ENCODE data around the gene PCCA. TPM values are rescaled to one million over a fixed set of nuclear protein-coding genes. Genes with fewer than 3 reads are reported as not detected.
"Not testable (repeated sequence)": the region's sequence is repeated elsewhere in the genome, so short reads cannot be mapped to it uniquely, and the experiment has no call there.

PCCA gene
- total and polyA plus RNA-seq, 4 donors = 8.3 to 71.8 (median 22.8) TPM

DNA sequence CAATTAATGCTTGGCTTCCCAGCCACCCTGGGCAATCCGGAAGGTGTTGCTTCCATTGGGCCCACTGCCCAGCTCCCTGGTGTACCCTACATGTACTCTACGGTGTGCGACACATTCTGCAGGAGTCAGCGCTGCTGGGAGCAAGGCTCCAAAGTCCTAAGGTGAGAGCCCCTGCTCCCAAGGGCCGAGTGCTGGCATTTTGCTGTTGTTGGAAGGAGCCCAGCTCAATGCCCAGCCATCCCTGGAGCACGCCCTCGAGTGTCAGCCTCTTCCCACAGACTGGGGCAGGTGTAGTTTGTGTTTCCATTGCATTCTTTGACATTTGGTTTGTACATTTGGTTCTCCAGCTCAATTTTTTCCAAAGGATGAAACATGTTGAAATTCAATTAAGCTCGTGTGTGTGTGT is 435.1 kb downstream of the PCCA start:
- ATAC-seq (ENCODE audit: insufficient read depth, low FRiP score) = no peak
- Histone ChIP-seq H3K4me1 (ENCODE audit: control insufficient read depth in 5 of 5, insufficient read depth in 5 of 5, low read length in 5 of 5) (peaks cover 0 to 10% (median 0%) of the 10 kb centered on the region in 5 donors), H3K4me3 (no peak overlapping the region), H3K27me3 (ENCODE audit: control insufficient read depth in 3 of 3, insufficient read depth in 3 of 3, low read length in 2 of 3) (no peaks in the 10 kb centered on the region), H3K9me3 (ENCODE audit: control insufficient read depth in 4 of 4, insufficient read depth in 3 of 4, low read length in 3 of 4) (no peaks in the 10 kb centered on the region), H3K27ac (ENCODE audit: low read depth in 1 of 2, low read length in 1 of 2) (no peak overlapping the region), H3K9ac (ENCODE audit: insufficient read depth in 1 of 2, low read length in 2 of 2) (no peak overlapping the region), H3K36me3 (ENCODE audit: control insufficient read depth in 4 of 4, insufficient read depth in 4 of 4, low read length in 4 of 4) (peaks cover 0 to 12% (median 6%) of the 10 kb centered on the region in 4 donors)
- no peak for DNase-seq
- TF ChIP-seq, protein P1, sequence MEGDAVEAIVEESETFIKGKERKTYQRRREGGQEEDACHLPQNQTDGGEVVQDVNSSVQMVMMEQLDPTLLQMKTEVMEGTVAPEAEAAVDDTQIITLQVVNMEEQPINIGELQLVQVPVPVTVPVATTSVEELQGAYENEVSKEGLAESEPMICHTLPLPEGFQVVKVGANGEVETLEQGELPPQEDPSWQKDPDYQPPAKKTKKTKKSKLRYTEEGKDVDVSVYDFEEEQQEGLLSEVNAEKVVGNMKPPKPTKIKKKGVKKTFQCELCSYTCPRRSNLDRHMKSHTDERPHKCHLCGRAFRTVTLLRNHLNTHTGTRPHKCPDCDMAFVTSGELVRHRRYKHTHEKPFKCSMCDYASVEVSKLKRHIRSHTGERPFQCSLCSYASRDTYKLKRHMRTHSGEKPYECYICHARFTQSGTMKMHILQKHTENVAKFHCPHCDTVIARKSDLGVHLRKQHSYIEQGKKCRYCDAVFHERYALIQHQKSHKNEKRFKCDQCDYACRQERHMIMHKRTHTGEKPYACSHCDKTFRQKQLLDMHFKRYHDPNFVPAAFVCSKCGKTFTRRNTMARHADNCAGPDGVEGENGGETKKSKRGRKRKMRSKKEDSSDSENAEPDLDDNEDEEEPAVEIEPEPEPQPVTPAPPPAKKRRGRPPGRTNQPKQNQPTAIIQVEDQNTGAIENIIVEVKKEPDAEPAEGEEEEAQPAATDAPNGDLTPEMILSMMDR (IDR thresholded peaks at IDR 0.05; ENCODE audit: control extremely low read depth, extremely low read depth) = no peak
- WGBS, 2 donors = 89 to 93% methylated on average over 8 of the region's 8 CpGs

DNA sequence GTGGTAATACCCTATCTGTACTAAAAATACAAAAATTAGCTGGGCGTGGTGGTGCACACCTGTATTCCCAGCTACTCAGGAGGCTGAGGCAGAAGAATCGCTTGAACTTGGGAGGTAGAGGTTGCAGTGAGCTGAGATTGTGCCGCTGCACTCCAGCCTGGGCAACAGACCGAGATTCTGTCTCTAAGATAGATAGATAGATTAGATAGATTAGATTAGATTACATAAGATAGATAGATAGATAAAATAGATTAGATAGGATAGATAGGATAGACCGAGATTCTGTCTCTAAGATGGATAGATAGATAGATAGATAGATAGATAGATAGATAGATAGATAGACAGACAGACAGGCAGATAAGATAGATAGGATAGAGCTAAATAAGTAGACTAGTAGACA is 435.8 kb downstream of the PCCA start:
- H3K9me3 ChIP-seq (ENCODE audit: control insufficient read depth in 4 of 4, insufficient read depth in 3 of 4, low read length in 3 of 4); H3K4me3 ChIP-seq; DNase-seq; H3K9ac ChIP-seq (ENCODE audit: insufficient read depth in 1 of 2, low read length in 2 of 2); ATAC-seq (ENCODE audit: insufficient read depth, low FRiP score); H3K27me3 ChIP-seq (ENCODE audit: control insufficient read depth in 3 of 3, insufficient read depth in 3 of 3, low read length in 2 of 3); H3K27ac ChIP-seq (ENCODE audit: low read depth in 1 of 2, low read length in 1 of 2); H3K4me1 ChIP-seq (ENCODE audit: control insufficient read depth in 5 of 5, insufficient read depth in 5 of 5, low read length in 5 of 5): not testable (repeated sequence)
- peaks cover 0 to 15% (median 8%) of the 10 kb centered on the region in 4 donors for H3K36me3 ChIP-seq (ENCODE audit: control insufficient read depth in 4 of 4, insufficient read depth in 4 of 4, low read length in 4 of 4)
- WGBS, 2 donors = 95 to 96% methylated on average over 5 of the region's 5 CpGs

DNA sequence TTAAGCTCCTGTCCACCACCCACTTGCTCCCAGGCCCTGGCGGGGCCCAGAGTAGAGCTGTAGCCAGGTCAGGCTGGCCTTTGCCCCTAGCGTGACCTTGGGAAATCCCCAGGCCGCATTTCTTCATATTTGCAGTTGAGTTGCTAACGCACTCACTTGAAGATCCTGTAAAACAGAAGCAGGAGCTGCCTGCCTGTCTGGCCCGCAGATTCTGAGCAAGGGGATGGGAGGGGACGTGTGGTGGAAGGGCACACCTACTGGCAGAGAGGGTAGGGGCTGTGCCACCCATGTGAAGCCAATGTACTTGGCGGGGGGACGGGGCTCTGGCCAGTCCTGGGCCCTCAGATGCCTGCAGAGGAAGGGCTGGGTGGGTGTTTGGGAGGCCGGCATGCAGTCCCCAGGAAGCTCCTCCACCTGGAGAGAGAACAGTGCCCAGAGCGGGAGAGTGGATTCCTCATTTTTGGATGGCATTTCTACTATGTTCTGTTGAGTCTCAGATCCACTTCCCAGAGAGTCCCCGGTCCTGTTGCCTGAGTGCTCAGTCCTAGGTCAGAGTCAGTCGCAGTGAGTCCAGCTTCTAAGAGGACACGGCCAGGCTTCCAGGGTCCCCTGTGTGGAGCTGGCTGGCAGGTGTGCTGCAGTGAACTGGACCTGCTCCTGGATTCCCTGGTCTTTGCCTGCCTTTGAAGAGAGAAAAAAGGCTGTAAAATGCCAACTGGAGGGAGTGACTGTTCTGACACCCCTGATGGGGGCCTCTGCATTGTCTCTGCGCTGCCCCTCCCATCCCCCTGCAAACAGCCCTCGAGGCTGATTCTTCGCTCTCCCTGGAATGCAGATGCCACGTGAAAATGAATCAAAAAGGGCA is 436.8 kb downstream of the PCCA start:
- Histone ChIP-seq H3K4me3 (no peak overlapping the region), H3K9ac (ENCODE audit: insufficient read depth in 1 of 2, low read length in 2 of 2) (no peak overlapping the region), H3K36me3 (ENCODE audit: control insufficient read depth in 4 of 4, insufficient read depth in 4 of 4, low read length in 4 of 4) (peaks cover 3 to 17% (median 8%) of the 10 kb centered on the region in 4 donors), H3K9me3 (ENCODE audit: control insufficient read depth in 4 of 4, insufficient read depth in 3 of 4, low read length in 3 of 4) (no peaks in the 10 kb centered on the region), H3K4me1 (ENCODE audit: control insufficient read depth in 5 of 5, insufficient read depth in 5 of 5, low read length in 5 of 5) (peaks cover 0 to 12% (median 0%) of the 10 kb centered on the region in 5 donors), H3K27me3 (ENCODE audit: control insufficient read depth in 3 of 3, insufficient read depth in 3 of 3, low read length in 2 of 3) (no peaks in the 10 kb centered on the region), H3K27ac (ENCODE audit: low read depth in 1 of 2, low read length in 1 of 2) (no peak overlapping the region)
- no peak for DNase-seq
- TF ChIP-seq, protein P1 (IDR thresholded peaks at IDR 0.05; ENCODE audit: control extremely low read depth, extremely low read depth) = no peak
- no peak for ATAC-seq (ENCODE audit: insufficient read depth, low FRiP score)
- 87 to 88% methylated on average over 17 of the region's 17 CpGs for WGBS, 2 donors

DNA sequence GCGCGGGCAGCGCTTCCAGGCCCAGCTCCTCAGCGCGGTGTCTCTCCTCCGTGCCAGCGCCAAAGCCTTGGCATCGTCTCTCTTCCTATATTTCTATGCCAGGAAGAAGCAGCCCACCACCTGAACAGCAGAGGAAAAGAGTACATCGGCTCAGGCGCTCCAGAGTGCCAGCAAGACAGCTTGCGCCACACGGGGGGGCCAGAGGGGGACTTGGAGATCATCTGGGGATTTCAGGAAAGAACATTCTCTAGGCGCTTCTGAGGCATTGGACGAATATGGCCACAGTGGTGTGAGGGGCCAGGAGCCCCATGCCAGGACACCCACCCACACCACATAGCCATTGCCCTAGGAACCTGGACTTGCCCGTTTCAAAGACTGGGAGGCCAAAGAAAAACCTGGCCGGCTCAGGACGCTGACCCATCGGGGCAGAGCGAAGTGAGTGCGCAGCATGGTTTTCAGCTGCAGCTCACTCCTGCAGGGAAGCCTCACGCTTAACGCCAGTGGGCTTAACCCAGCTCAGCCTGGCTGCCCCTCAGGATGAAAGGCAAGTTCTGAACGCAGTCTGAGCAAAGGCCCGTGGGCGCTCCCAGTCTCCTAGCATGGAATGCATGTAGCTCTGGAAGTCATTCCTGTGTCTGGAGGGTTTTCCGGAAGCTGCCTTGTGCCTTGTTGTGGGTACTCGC is 437.6 kb downstream of the PCCA start:
- Histone ChIP-seq H3K4me1 (ENCODE audit: control insufficient read depth in 5 of 5, insufficient read depth in 5 of 5, low read length in 5 of 5) (peaks cover 0 to 17% (median 0%) of the 10 kb centered on the region in 5 donors), H3K27ac (ENCODE audit: low read depth in 1 of 2, low read length in 1 of 2) (no peak overlapping the region), H3K9ac (ENCODE audit: insufficient read depth in 1 of 2, low read length in 2 of 2) (no peak overlapping the region), H3K36me3 (ENCODE audit: control insufficient read depth in 4 of 4, insufficient read depth in 4 of 4, low read length in 4 of 4) (peaks cover 3 to 19% (median 8%) of the 10 kb centered on the region in 4 donors), H3K27me3 (ENCODE audit: control insufficient read depth in 3 of 3, insufficient read depth in 3 of 3, low read length in 2 of 3) (no peaks in the 10 kb centered on the region), H3K9me3 (ENCODE audit: control insufficient read depth in 4 of 4, insufficient read depth in 3 of 4, low read length in 3 of 4) (no peaks in the 10 kb centered on the region), H3K4me3 (no peak overlapping the region)
- TF ChIP-seq, protein P1 (IDR thresholded peaks at IDR 0.05; ENCODE audit: control extremely low read depth, extremely low read depth) = no peak
- no peak for DNase-seq
- no peak for ATAC-seq (ENCODE audit: insufficient read depth, low FRiP score)
- WGBS, 2 donors = 93 to 94% methylated on average over 27 of the region's 27 CpGs

All from lung (tissue), 12 donors.